Mesodermal cell (in vitro differentiated cells): ENCODE results near the gene TIGD3.

Source experiments
- H3K27ac ChIP-seq: 2 replicates; pipeline ENCODE4 v1.7.0; 2013; ENCODE audit warnings: mild to moderate bottlenecking, low read depth, low read length, moderate library complexity; ENCODE audit not compliant: severe bottlenecking
- H3K36me3 ChIP-seq: 2 replicates; pipeline ENCODE4 v1.7.1; 2013; ENCODE audit warnings: mild to moderate bottlenecking, low read length, moderate library complexity; ENCODE audit not compliant: control insufficient read depth, insufficient read depth
- H3K4me1 ChIP-seq: one replicate; pipeline ENCODE4 v1.7.1; 2013; ENCODE audit warnings: mild to moderate bottlenecking, low read length; ENCODE audit not compliant: insufficient read depth, control insufficient read depth, poor library complexity, severe bottlenecking
- H3K4me3 ChIP-seq: 2 replicates; pipeline ENCODE4 v1.7.0; 2013; ENCODE audit warnings: low read length, control low read depth, mild to moderate bottlenecking; ENCODE audit not compliant: insufficient read depth, poor library complexity, severe bottlenecking; ENCODE audit errors: extremely low read depth
- H3K9me3 ChIP-seq: 2 replicates; pipeline ENCODE4 v1.7.1; 2013; ENCODE audit warnings: mild to moderate bottlenecking, low read length, moderate library complexity; ENCODE audit not compliant: control insufficient read depth
- WGBS, 2 experiments: methylation state at CpG; one replicate each; pipeline ENCODE4 v1.1.5; 2013; ENCODE audit warnings: missing lambda C conversion rate in 2 of 2; ENCODE audit not compliant: insufficient coverage in 2 of 2; 5-methylcytosine and 5-hydroxymethylcytosine counted together

Gene TIGD3

GRCh38 chr11:65353900-65354264 is 669 bp upstream of the TIGD3 start:
- H3K4me1 ChIP-seq = peaks cover 25% of the 10 kb centered on the region
- WGBS, 2 experiments = 42 to 56% methylated on average over 10 of the region's 16 CpGs

GRCh38 chr11:65355013-65355775 is 643 bp downstream of the TIGD3 start:
- Histone ChIP-seq H3K4me3 (peak overlapping the region; percentile 47), H3K36me3 (peaks cover 25% of the 10 kb centered on the region), H3K9me3 (no peaks in the 10 kb centered on the region), H3K27ac (no peak overlapping the region), H3K4me1 (peaks cover 25% of the 10 kb centered on the region)
- 5 to 6% methylated on average over 34 to 37 of the region's 47 CpGs for WGBS, 2 experiments

More at GRCh38 chr11:65353900-65354264, 669 bp upstream of the TIGD3 start:
- Histone ChIP-seq H3K9me3 (no peaks in the 10 kb centered on the region), H3K27ac (peak overlapping the region; percentile 62), H3K36me3 (peaks cover 38% of the 10 kb centered on the region), H3K4me3 (peak overlapping the region; percentile 47)

- H3K4me1 ChIP-seq = peaks cover 25% of the 10 kb centered on the region
- peaks cover 18% of the 10 kb centered on the region for H3K36me3 ChIP-seq
- no peak overlapping the region for H3K4me3 ChIP-seq
- H3K27ac ChIP-seq = no peak overlapping the region
- 73 to 76% methylated on average over 34 to 35 of the region's 35 CpGs for WGBS, 2 experiments
- H3K9me3 ChIP-seq = no peaks in the 10 kb centered on the region
Observed at GRCh38 chr11:65355776-65356393, 1.3 kb downstream of the TIGD3 start.

- 93 to 95% methylated on average over 25 to 26 of the region's 30 CpGs for WGBS, 2 experiments
- H3K4me1 ChIP-seq = peaks cover 25% of the 10 kb centered on the region
Observed at GRCh38 chr11:65356394-65356972, 1.9 kb downstream of the TIGD3 start.

GRCh38 chr11:65357856-65358356 is 3.4 kb downstream of the TIGD3 start:
- no peak overlapping the region for H3K4me3 ChIP-seq
- H3K36me3 ChIP-seq = no peaks in the 10 kb centered on the region
- 86 to 92% methylated on average over 4 to 5 of the region's 8 CpGs for WGBS, 2 experiments
- no peaks in the 10 kb centered on the region for H3K9me3 ChIP-seq
- peaks cover 25% of the 10 kb centered on the region for H3K4me1 ChIP-seq
- H3K27ac ChIP-seq = no peak overlapping the region

More at GRCh38 chr11:65356394-65356972, 1.9 kb downstream of the TIGD3 start:
- Histone ChIP-seq H3K36me3 (peaks cover 13% of the 10 kb centered on the region), H3K27ac (no peak overlapping the region), H3K9me3 (no peaks in the 10 kb centered on the region), H3K4me3 (no peak overlapping the region)

- no peaks in the 10 kb centered on the region for H3K36me3 ChIP-seq
- no peak overlapping the region for H3K4me3 ChIP-seq
- 87 to 96% methylated on average over 5 to 10 of the region's 10 CpGs for WGBS, 2 experiments
- peaks cover 16% of the 10 kb centered on the region for H3K4me1 ChIP-seq
- H3K9me3 ChIP-seq = no peaks in the 10 kb centered on the region
- no peak overlapping the region for H3K27ac ChIP-seq
Observed at GRCh38 chr11:65362320-65362931, 7.9 kb downstream of the TIGD3 start.

GRCh38 chr11:65362966-65363365 is 8.4 kb downstream of the TIGD3 start:
- no peaks in the 10 kb centered on the region for H3K9me3 ChIP-seq
- no peak overlapping the region for H3K4me3 ChIP-seq
- no peak overlapping the region for H3K27ac ChIP-seq
- WGBS, 2 experiments = 84 to 88% methylated on average over 6 of the region's 6 CpGs
- no peaks in the 10 kb centered on the region for H3K36me3 ChIP-seq
- peaks cover 11% of the 10 kb centered on the region for H3K4me1 ChIP-seq

- Histone ChIP-seq H3K4me3 (no peak overlapping the region), H3K27ac (no peak overlapping the region), H3K4me1 (peaks cover 9% of the 10 kb centered on the region), H3K9me3 (no peaks in the 10 kb centered on the region), H3K36me3 (no peaks in the 10 kb centered on the region)
- WGBS, 2 experiments = 67% methylated on average over 2 of the region's 3 CpGs; no CpG with 5 or more reads in 1 of the 2 experiments
Observed at GRCh38 chr11:65363770-65364169, 9.2 kb downstream of the TIGD3 start.

- Histone ChIP-seq H3K4me3 (no peak overlapping the region), H3K9me3 (no peaks in the 10 kb centered on the region), H3K36me3 (no peaks in the 10 kb centered on the region), H3K27ac (peak overlapping the region; percentile 66), H3K4me1 (peaks cover 21% of the 10 kb centered on the region)
- 31% methylated on average over 3 of the region's 4 CpGs; no CpG with 5 or more reads in 1 of the 2 experiments for WGBS, 2 experiments
Observed at GRCh38 chr11:65366340-65366773, 11.8 kb downstream of the TIGD3 start.

- no peaks in the 10 kb centered on the region for H3K9me3 ChIP-seq
- WGBS, 2 experiments = 86 to 89% methylated on average over 4 to 6 of the region's 6 CpGs
- H3K36me3 ChIP-seq = no peaks in the 10 kb centered on the region
- H3K4me3 ChIP-seq = no peak overlapping the region
- H3K27ac ChIP-seq = peak overlapping the region; percentile 91
- peaks cover 28% of the 10 kb centered on the region for H3K4me1 ChIP-seq
Observed at GRCh38 chr11:65370659-65371049, 16.1 kb downstream of the TIGD3 start.
